GM18526 (cell line): Measurements from ENCODE around the gene FAM83G.

Experiments
- POLR2A ChIP-seq: IDR thresholded peaks from 3 replicates; pipeline ENCODE4 v1.6.1; 2011; ENCODE audit not compliant: insufficient read length; ENCODE audit errors: extremely low read depth

The FAM83G gene

GRCh38 chr17:18919963-18920362 lies 84.6 kb downstream of the FAM83G start:
- no peak for TF ChIP-seq POLR2A
